Stimulated activated CD4-positive, alpha-beta T cell treated with anti-CD3 and anti-CD28 coated beads, Interleukin-12 subunit alpha, Interleukin-12 subunit beta, amount 100 ng/mL, for 4 hours (primary cell): ENCODE results near the gene INTS7.
"Not testable (repeated sequence)": the region's sequence is repeated elsewhere in the genome, so short reads cannot be mapped to it uniquely, and the experiment has no call there.

Experiments
- DNase-seq: peaks from one replicate; pipeline ENCODE4 v3.0.0-alpha.2; 2020

INTS7 gene

DNA sequence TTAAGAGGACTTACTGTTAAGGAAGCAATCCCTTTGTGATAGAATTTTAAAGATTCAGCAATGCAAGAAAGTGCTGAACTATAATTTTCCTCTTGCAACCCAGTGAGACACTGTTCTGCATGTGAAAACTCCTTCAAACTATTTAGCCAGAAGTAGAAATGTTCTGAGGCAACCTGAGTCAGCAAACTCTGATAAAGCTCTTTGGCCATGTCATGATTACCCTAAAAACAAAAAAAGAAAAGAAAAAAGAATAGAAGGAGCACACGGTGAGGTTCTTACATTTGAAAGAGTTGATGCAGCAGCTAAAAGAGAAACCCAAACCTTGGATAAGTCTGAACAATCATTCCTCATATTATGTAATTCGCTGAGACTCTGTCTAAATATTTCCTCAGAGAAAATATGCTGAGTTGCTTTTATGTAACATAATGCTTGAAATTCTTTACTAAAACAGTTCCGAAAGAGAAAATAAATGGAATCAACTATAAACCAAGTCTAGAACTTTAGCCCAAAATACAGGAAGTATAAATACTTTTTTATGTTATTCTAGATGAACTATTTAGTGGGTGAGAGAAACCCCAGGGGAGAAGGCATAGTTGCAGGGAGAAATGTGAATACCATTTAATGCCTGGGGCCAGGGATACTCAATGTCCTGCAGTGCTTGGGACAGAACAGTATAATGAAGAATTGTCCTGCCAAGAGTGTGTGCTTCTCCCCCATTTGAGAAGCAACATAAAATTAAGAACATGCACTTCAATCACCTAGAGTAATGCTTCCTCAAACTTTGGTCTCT is 60.0 kb downstream of the INTS7 start:
- DNase-seq, result no peak

DNA sequence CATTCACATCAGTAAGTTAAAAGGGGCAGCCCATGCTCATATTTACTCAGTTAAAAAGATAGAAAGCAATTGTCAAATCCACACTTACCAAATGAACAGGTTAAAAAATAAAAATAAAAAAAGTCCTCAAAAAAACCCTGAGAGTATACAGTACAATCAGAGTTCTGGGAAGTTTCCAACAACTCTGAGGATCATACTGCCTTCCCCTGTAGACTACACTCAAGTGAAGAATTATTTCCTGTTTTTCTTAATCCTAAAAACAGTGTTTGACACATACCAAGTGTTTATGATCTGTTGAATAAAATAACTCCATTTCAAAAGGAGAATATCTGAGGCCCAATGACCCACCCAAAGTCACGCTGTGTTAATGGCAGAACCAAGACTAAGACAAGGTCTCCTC is 61.8 kb downstream of the INTS7 start:
- no peak for DNase-seq

DNA sequence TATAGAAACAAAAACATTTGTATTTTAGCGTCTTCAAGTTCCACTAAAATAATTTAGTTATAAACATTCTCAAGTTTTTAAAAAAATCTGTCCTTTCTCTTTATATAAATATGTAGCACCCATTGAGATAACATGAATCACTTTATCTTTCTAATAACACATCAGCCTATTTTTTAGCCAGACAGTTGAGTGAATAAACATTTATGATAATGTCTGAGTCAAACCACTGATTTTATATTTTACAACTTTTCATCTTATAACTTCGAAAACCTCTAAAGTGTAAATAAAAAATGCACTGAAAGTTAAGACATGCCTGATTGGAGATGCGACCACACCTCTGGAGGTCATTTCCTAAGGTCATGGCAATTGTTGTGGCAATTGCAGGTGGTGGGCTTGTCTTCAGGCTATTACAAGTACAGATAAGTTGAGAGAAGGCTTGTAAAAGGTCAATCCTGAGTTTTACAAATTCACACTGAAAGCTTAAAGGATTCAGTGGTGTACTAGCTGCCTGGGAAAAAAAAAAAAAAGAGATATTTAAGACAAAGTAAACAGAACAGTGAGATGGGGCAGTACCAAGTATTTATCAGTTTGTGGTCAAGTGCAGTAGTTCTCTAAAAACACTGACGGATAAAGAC is 67.0 kb downstream of the INTS7 start:
- DNase-seq, result no peak

DNA sequence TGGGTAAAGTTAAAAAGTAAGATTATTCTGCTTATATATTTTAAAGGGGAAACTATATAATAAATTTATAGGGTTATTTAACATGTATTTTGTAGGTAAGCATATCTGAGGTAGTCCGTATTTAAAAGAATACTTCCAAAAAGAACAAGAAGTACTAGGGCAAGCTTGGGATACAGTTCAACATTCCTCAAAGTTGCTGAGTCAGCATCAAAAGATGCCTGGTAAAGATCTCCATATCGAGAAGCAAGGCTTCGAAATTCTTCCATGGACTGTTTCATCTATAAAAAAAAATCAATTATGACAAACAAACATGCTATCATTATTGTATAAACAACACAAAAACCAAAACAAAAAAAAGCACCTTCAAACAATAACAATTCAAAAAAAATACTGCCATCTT is 67.7 kb downstream of the INTS7 start:
- no peak for DNase-seq

DNA sequence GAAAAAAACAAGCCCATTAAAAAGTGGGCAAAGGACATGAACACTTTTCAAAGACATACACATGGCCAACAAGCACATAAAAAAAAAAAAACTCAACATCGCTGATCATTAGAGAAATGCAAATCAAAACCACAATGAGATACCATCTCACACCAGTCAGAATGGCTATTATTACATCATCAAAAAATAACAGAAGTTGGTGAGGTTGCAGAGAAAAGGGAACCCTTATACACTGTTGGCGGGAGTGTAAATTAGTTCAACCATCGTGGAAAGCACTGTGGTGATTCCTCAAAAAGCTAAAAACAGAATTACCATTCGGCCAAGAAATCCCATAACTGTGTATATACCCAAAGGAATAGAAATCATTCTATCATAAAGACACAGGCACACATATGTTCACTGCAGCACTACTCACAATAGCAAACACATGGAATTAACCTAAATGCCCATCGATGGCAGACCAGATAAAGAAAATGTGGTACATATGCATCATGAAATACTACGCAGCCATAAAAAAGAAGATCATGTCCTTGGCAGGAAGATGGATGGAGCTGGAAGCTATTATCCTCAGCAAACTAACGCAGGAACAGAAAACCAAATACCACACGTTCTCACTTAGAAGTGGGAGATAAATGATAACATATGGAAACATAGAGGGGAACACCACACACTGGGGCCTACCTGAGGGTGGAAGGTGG is 70.1 kb downstream of the INTS7 start:
- DNase-seq, result no peak

DNA sequence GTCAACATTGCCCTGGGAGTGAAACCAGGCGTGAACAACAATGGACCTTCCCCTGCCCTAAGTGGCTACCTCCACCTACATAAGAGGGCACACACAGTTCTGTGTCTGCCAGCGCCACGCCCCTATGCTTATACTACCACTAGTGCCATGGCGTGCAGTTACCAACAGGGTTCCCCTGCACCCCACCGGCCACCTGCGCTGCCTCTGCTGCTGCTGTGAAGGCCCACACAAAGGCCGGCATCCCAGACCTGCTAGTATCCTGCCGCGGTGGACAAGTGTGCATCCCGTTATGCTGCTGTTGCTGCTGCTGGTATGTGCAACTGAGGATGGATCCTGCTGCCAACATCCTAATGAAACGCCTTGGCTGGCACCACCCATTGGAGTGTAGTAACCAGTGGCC is 75.7 kb downstream of the INTS7 start:
- no peak for DNase-seq

DNA sequence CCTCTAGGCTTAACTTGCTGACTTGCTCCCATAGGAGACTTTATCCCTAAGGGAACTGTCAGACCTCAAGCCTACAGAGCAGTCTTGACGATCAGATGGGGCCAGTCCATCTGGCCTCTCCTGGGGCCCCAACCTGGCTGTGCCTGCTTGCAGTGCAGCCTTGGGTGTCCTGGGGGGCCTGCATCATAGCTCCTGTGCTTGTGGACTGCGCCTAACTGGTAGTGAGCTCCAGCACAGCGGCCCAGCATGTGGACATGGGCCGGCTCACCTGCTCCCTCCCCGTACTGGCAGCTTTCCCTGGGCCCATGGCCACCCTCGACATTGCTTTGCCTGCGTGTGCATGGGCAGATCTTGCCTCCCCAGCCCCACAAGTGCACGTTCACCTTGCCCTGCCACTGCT is 76.1 kb downstream of the INTS7 start:
- no peak for DNase-seq

DNA sequence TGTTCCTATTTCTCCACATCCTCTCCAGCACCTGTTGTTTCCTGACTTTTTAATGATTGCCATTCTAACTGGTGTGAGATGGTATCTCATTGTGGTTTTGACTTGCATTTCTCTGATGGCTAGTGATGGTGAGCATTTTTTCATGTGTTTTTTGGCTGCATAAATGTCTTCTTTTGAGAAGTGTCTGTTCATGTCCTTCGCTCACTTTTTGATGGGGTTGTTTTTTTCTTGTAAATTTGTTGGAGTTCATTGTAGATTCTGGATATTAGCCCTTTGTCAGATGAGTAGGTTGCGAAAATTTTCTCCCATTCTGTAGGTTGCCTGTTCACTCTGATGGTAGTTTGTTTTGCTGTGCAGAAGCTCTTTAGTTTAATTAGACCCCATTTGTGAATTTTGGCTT is 81.3 kb downstream of the INTS7 start:
- DNase-seq, result not testable (repeated sequence)

DNA sequence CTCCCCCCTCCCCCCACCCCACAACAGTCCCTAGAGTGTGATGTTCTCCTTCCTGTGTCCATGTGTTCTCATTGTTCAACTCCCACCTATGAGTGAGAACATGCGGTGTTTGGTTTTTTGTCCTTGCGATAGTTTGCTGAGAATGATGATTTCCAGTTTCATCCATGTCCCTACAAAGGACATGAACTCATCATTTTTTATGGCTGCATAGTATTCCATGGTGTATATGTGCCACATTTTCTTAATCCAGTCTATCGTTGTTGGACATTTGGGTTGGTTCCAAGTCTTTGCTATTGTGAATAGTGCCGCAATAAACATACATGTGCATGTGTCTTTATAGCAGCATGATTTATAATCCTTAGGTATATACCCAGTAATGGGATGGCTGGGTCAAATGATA is 81.8 kb downstream of the INTS7 start:
- DNase-seq, result not testable (repeated sequence)

DNA sequence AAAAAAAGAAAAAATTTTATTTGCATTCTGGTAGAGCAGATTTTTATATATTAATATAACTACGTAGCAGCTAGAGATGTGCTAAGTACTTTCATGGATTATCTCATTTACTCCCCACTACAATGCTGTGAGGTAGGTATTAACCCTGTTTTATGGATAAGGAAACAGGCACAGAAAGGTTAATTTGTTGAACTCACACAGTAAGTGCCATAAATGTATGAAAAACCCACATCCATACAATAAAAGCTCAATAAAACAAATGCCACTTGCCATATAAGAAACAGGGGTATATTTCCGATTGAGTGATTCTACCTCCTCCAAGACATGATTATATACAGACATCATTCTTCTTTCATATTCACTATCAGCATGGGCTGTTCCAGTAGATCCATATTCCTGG is 83.1 kb downstream of the INTS7 start:
- no peak for DNase-seq

DNA sequence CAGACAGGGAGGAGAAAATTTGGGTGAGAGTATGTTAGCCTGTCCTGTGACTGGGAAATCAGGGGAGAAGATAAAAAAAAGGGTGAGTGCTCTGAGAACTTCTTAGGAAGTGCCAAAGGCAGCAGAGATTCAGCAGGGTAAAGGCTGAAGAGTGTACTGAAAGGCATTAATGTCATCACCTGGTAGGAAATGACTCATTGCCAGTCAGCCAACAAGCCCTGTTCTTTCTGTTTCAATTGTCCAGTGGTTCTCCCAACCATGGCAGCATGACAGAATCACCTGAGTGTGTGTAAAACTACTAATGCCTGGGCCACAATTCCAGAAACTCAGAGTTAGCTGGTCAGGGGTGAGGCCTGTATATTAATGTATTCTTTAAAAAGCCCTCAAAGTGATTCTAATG is 83.5 kb downstream of the INTS7 start:
- DNase-seq, result no peak

DNA sequence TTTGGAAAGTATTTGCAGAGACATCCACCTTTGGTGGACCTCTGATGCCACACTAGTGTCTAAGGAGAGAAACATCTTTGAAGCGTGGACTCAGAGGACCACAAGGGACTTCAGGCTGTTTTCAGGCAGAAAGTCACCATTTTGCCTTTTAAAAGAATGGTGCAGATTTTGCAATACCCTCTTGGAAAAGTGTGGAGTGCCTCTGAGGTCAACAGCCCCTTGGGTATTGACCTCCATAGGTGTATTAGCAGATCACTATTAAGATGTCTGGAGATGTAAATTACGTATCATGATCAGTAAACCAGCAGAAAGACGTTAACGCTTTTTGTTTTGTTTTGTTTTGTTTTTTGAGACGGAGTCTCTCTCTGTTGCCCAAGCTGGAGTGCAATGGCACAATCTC is 87.0 kb downstream of the INTS7 start:
- DNase-seq, result no peak

DNA sequence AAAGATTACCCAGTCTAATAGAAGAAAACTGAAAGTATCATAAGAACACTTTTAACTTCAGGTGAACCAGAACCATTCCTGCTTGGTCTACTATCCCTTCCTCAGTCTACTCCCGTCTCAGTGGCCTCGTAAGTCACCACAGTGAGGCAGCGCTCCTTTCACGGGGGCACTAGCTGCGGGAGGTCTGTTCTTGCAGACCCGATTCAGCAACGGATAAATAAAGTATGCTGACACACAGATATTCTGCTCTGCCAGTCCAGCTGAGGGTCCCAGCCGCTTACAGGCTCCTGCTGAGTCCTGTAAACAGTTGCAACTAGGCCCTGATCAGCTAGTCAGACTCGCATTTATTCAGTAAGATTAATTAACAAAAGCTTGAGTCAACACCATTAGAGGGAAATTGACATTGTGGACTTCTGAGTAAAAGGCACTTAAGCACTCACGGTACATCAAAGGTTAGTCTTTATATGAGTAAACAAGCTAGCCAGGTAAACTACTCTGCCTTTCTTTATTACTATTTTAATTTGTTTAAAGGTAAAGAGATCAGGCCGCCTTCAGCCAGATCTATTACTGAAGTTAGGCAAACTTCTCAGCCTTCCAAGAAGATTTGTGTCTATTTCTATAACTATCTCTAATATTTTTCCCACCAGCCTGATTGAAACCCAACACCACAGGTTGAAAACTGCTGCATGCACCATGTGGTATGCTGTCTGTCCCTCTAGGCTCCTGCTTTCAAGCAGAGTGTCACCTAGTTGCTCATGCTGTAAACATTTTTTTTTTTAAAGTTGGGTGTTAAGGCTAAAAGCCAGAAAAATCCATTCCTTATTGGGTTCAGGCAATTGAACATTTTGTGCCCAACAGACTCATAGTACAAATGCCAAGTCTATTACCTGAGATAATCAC is 87.7 kb downstream of the INTS7 start:
- DNase-seq, result no peak

DNA sequence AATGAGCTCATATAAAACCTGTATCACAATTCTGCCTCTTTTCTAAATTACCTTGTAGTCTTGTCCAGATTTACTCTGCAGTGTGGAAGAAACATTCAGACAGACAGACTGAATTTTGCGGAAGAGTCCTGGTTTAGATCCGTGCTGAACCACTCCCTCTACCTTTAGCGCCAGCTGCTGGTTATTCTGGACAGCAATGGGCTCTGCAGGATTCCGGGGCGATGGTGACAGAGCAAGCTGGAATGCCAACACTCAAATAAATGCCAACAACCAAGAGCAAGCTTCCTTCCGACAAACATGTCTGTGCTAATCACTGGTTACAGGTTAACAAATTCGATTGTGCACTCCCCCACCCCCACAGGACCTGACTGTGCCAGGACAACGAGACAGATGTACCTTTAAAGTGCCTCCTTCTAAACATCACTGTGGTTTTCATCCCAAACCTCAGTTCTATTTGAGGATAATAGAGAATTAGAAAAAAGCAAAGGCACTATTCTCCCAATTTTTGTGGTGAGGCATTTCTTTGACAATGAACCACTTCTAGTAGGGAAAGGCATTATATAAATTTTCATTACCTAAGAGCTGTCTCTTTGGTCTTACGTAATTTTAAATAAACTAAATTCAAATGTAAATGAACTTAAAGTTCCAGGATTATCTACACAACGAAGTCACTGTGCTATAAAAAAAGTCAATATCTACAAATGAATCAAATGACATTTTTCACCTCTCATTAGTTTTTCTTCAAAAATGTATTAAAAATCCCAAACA is 90.4 kb downstream of the INTS7 start:
- no peak for DNase-seq

DNA sequence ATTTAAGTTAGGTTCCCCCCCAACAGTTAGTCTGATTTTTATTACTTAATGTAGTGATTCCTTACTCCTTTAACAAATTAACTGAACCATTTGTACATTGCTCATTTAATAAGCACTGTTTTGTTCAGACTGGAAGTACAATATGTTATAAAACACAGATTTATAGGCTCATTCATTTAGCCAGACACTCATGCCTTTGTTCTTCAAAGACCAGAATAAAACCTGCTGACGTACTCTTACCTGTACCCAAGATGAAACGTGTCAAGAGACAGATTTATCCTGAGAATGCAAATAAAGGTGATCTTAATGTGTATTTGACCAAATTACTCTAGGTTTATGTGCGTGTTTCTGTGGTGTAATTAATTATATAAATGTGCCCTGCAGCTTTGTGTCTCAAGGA is 92.8 kb downstream of the INTS7 start:
- DNase-seq, result no peak

DNA sequence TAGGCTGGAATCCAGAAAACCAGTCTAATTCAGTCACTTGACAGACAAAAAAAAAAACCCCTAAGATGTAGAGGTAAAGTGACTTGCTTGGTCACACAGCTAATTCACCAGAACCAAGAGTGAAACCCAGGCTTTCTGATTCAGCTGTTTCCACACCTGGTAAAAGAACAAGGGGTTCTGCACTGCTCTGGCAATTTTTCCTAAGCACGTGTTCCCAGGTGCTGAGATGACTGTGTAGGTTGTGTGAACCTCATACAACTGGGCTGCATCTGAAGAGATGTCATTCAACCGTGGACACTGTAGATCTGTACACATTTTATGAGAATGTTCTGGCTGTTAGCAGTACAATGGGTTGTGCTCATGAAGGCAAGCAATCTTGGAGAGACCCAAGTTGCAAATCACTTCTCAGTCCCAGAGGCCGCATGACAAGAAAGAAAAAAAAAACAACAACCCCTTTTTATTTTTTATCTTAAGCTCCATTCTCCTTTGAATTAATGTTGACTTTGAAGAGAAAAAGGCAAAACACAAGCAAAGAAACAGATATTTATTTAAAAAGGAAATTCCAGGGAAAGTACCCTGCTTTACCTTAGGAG is 95.4 kb downstream of the INTS7 start:
- peak; percentile 20 for DNase-seq

DNA sequence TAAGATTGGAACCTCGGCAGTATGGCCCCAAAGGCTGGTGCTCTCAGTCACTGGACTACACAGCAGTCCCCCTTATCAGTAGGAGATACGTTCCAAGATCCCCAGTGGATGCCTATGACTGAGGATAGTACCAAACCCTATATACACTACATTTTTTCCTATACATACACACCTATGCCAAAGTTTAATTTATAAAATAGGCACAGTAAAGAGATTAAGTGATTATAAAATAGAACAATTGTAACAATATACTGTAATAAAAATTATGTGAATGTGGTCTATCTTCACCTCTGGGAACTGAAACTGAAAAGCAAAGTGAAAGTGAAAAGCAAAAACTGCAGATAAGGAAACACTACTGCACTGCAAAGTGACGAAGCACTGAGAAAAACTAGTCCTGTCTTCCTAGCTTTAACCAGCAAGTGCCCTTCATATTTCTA is 96.8 kb downstream of the INTS7 start:
- no peak for DNase-seq

DNA sequence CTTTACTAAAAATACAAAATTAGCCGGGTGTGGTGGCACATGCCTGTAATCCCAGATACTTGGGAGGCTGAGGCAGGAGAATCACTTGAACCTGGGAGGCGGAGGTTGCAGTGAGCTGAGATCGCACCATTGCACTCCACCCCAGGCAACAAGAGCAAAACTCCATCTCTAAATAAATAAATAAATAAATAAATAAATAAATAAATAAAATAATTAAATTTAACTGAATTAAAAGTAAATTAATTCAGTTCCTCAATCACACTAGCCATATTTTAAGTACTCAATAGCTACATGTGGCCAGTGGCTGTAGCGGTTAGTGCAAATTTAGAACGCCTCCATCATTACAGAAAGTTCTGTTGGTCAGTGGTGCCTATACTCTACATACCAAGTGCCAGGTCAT is 97.9 kb downstream of the INTS7 start:
- DNase-seq, result not testable (repeated sequence)

DNA sequence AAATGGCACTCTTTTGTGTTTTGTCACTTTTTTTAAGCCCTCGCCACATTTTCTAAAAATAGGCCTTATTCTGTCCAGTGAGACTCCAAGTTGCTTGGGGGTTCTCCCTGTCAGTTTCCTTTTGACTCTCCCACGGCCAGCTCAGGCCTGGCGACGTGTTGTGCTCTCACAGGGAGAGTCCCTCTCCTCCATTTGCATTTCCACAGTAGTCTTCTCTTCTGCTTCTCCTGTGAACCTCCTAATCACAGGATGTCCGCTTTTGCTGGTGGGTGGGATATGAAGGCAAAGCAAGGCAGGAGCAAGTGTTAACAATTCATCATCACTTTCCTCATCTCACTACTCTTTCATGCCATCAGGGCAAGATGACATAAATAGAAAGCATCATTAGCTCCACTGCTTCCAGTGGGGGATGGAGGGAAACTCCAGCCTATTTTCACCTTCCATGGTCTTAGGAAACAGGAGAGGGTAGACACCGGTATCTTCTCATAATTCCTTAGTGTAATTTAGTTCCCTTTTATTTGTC is 99.8 kb downstream of the INTS7 start:
- peak; percentile 19 for DNase-seq

DNA sequence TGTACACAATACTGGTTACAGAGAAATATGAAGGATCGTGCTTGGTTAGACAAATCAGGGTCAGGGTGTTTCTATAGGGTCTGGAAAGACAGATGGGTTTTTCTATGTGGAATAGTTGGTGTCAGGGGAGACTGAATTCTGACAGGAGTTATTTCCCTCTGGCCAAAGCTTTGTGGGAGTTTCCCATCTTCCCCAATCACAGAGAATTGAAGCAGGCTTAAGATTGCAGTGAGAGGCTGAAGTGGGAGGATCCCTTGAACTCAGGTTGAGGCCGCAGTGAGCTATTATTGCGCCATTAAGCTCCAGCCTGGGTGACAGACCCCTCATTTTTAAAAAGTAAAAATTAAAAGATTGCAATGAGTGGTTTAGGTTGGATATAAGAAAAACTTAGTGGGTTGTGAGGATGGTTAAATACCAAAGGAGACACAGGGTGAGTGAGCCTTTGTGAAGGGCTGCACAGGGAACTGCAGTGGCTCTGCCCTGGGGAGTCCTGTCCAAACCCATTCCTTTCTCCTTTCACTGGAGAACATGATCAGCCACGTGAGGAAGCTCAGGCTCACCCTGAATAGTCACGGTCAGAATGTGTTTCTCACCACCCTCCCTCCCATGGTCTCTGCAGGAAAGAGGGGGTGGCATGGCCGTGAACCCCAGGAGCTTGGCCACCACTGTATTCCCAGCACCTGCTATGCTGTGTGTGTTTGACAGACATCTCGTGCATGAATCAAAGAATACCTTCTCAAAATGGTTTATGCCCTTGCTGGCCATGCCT is 101.2 kb downstream of the INTS7 start:
- no peak for DNase-seq

DNA sequence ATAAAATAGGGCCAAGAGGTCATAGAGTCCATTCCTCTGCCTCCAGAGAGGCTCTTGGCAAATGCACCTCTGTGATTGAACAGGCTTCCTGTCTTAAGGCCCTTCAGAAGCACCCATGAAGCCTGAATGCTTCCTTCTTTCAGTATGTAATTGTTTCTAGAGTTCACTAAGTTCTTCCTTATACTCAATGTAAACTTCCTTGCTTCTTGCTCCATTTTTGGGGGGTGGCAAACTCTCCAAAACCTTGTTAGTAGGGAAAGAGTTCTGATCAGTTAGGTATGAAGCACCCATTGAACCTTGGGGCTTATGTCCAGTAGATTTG is 102.5 kb downstream of the INTS7 start:
- no peak for DNase-seq
